GM21447 (cell line): ENCODE measurements around the gene KRT74.

Experiments
- ATAC-seq: cut with Tn5 transposase; IDR thresholded peaks from one replicate; pipeline ENCODE4 v1.9.1; 2021; ENCODE audit not compliant: unreplicated experiment

KRT74 gene

GRCh38 chr12:52522346-52523011, 51.2 kb downstream of the KRT74 start:
- no peak for ATAC-seq

- no peak for ATAC-seq
Observed at GRCh38 chr12:52521568-52522266, 51.9 kb downstream of the KRT74 start.

GRCh38 chr12:52521175-52521567, 52.5 kb downstream of the KRT74 start:
- ATAC-seq: no peak

GRCh38 chr12:52519826-52520662, 53.6 kb downstream of the KRT74 start, which contains the start of gene KRT5:
KRT5 (minus strand) TSS chr12:52520394; CDS start chr12:52520296, 98 bp downstream.
- ATAC-seq: no peak

GRCh38 chr12:52519387-52519703, 54.3 kb downstream of the KRT74 start:
- ATAC-seq: no peak

GRCh38 chr12:52518574-52519386, 54.9 kb downstream of the KRT74 start:
- ATAC-seq: no peak

- ATAC-seq: no peak
Observed at GRCh38 chr12:52517888-52518287, 55.8 kb downstream of the KRT74 start.

- ATAC-seq: no peak
Observed at GRCh38 chr12:52517005-52517835, 56.4 kb downstream of the KRT74 start.

- ATAC-seq: no peak
Observed at GRCh38 chr12:52515927-52516831, 57.5 kb downstream of the KRT74 start.
